HG03575 (cell line): ENCODE measurements around the gene PBX1.

Source experiments
- ATAC-seq: cut with Tn5 transposase; IDR thresholded peaks from one replicate; pipeline ENCODE4 v1.9.1; 2021; ENCODE audit not compliant: unreplicated experiment, insufficient number of reproducible peaks, low FRiP score; ENCODE audit errors: extremely low read depth

PBX1 gene

GRCh38 chr1:164633997-164634396 is 75.0 kb downstream of the PBX1 start:
- no peak for ATAC-seq

- ATAC-seq: no peak
Measured at GRCh38 chr1:164635059-164635802, 76.2 kb downstream of the PBX1 start.

DNA sequence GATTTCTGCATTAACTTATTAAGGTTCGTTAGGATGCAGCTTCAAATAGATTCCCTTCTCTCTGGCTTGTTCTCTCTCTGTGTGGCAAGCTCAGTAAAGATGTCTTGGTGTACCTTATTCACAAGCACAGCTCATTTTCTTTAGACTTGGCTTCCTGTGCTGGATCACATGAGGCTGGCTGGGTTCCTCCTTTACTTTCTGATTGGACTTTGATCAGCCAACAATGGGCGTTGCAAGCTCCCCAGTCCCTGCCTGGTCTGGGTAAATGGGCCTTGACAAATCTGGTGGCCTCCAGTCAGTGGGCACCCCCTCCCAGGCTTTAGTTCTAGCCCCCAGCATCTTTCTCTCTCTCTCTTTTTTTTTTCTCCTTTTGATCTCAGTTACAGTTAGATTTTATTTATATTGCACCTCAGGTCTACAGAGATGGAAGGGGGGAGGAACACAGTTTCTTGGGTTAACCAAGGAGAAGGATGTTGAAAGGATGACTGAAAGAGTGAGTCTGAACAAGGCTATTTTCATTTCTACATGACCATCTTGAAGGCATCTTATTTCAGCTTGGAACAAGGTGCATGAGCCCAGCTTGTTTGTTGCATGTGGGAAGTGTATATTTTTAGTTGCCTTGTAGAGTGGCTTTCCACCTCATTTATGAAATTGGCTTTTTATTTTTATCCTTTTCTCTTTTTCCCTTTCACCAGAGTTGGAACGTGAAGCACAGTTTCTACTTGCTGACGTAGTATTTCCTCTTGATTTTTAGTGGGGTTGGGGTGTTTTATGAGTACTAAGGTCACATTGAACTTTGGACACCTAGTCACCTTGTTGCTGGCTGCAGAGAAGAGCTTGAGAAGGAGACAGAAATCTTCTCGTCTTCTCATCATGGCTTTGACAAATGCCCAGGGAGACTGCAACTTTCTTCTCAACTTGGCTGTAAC is 77.1 kb downstream of the PBX1 start:
- ATAC-seq: no peak

DNA sequence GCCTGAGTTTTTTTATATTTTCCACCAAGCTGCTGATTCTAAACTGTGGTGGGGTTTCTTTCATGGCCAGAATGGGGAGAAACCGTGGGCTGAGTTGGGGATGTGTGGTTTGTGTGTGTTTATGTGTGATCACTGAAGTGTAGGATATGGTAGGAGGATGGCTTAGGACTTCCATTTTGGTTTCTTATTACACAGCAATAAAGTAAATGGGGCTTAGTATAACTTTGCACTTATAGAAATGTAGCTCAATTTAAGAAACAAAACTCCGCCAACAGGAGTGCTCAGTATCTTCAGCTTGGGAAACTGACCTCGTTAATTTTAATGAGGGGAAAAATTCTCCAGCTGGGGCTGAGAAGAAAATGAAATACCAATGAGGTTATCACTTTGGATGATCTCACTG is 77.8 kb downstream of the PBX1 start:
- no peak for ATAC-seq

GRCh38 chr1:164637461-164638375 is 78.7 kb downstream of the PBX1 start:
- ATAC-seq: no peak

GRCh38 chr1:164638492-164639202 is 79.7 kb downstream of the PBX1 start:
- ATAC-seq: no peak

GRCh38 chr1:164640686-164641352 is 81.8 kb downstream of the PBX1 start:
- no peak for ATAC-seq

GRCh38 chr1:164641353-164641730 is 82.4 kb downstream of the PBX1 start:
- no peak for ATAC-seq

GRCh38 chr1:164643018-164643417 is 84.0 kb downstream of the PBX1 start:
- ATAC-seq: no peak

- no peak for ATAC-seq
Measured at GRCh38 chr1:164644268-164644667, 85.3 kb downstream of the PBX1 start.

- ATAC-seq: no peak
Measured at GRCh38 chr1:164644774-164645644, 86.0 kb downstream of the PBX1 start.

GRCh38 chr1:164645921-164646320 is 86.9 kb downstream of the PBX1 start:
- no peak for ATAC-seq

DNA sequence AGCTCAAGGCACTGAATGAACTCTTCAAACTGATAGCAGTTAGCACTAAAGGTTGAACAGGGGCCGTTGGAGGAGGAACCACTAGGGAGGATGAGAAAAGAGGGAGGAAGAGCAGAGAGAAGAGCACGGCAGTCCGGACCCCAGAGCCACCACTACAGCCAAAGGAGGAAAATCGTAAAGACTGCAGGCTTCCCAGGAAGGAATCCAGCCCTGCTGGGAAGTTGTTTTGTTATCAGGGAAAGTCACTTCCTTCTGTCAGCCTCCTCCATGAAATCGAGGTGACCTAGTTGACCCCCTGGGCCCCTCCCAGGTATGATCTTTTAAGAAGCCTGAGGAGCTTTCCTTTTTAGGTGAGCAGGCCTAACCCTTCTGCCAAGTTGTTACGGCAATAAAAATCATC is 88.2 kb downstream of the PBX1 start:
- ATAC-seq: no peak

GRCh38 chr1:164648636-164649035 is 89.7 kb downstream of the PBX1 start:
- ATAC-seq: no peak

GRCh38 chr1:164649146-164649545 is 90.2 kb downstream of the PBX1 start:
- ATAC-seq: no peak

GRCh38 chr1:164650531-164650930 is 91.5 kb downstream of the PBX1 start:
- ATAC-seq: no peak

GRCh38 chr1:164651351-164651951 is 92.5 kb downstream of the PBX1 start:
- ATAC-seq: no peak
